Ishikawa (cell line): ENCODE results near the gene IRF6.

Source experiments
- CEBPB ChIP-seq: IDR thresholded peaks from 2 replicates; pipeline ENCODE4 v1.6.1; 2012
- CREB1 ChIP-seq: IDR thresholded peaks from 2 replicates; pipeline ENCODE4 v1.6.1; 2012; ENCODE audit warnings: low read depth
- EGR1 ChIP-seq: IDR thresholded peaks from 2 replicates; pipeline ENCODE4 v1.6.1; 2012
- EP300 ChIP-seq: IDR thresholded peaks from 2 replicates; pipeline ENCODE4 v1.6.1; 2012; ENCODE audit warnings: borderline replicate concordance
- FOXM1 ChIP-seq: IDR thresholded peaks from 2 replicates; pipeline ENCODE4 v1.6.1; 2012; ENCODE audit warnings: low read depth, borderline replicate concordance
- MAX ChIP-seq: IDR thresholded peaks from 2 replicates; pipeline ENCODE4 v1.6.1; 2012
- NFIC ChIP-seq: IDR thresholded peaks from 2 replicates; pipeline ENCODE4 v1.6.1; 2012
- RAD21 ChIP-seq: IDR thresholded peaks from 2 replicates; pipeline ENCODE4 v1.6.1; 2012; ENCODE audit warnings: low read depth
- REST ChIP-seq: IDR thresholded peaks from 2 replicates; pipeline ENCODE4 v1.6.1; 2012; ENCODE audit warnings: low read depth, mild to moderate bottlenecking
- TAF1 ChIP-seq: IDR thresholded peaks from 2 replicates; pipeline ENCODE4 v1.6.1; 2012; ENCODE audit warnings: low read depth, mild to moderate bottlenecking
- TCF12 ChIP-seq: IDR thresholded peaks from 2 replicates; pipeline ENCODE4 v1.6.1; 2012; ENCODE audit warnings: low read depth
- YY1 ChIP-seq: IDR thresholded peaks from 2 replicates; pipeline ENCODE4 v1.6.1; 2012; ENCODE audit warnings: low read depth
- ZBTB7A ChIP-seq: IDR thresholded peaks from 2 replicates; pipeline ENCODE4 v1.6.1; 2012; ENCODE audit warnings: low read depth

GRCh38 chr1:209835782-209836298 lies 29.9 kb upstream of the IRF6 start:
- TF ChIP-seq CEBPB (no peak), EGR1 (no peak), RAD21 (no peak), MAX (no peak), CREB1 (no peak), NFIC (no peak), ZBTB7A (no peak), TCF12 (no peak), FOXM1 (no peak), YY1 (no peak), TAF1 (no peak), REST (no peak), EP300 (no peak)
